Measurements from ENCODE around the gene LRRC27.
A peak's percentile ranks its signal among the peaks of the same experiment; 100 is the strongest.

LRRC27 gene

DNA sequence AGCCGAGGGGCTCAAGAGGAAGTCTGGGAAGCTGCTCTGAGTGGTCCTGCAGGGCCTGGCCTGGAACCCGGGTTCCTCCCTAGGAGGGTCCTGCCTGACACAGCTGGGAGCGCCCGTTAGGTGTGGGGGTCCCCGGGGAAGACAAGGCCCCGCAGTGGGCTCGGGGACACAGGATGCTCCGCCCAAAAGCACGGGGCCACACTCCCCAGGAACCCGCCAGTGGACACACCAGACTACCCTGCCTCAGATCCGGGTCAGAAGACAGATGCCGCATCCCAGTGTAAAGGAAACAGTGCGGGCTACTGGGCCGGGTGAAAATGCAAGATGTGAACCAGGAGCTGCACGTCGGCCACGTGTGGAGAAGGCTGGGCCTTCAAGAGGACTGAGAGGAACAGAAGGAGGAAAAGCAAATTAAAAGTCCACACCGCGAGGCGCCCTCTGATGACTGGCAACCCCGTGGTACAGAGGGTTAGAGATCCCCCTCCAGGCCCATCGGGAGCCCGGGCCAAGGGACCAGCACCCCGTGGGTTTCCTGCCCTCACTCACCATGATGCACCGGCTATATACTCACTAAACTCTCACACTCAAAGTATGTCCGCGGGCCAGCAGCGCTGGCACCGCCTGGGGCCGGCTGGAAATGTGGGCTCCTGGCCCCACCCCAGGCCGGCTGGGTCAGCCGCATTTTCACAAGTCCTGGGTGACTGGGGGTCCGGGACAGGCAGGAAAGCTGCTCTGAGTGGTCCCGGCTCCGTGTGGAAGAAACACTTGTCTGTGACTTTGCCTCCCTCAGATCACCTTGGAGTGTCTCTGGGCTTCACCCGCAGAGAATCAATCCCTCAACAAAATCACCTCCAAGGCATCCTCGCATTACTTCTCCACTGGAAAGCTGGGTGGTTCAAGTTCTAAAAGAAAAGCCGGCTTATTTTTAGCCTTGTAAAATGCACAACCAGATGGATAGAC, 30.3 kb upstream of the LRRC27 start:
- DNase-seq (ENCODE audit: low spot score): no peak

- no peak for DNase-seq (ENCODE audit: low spot score)
Observed at GRCh38 chr10:132302421-132303310, 29.3 kb upstream of the LRRC27 start.

DNA sequence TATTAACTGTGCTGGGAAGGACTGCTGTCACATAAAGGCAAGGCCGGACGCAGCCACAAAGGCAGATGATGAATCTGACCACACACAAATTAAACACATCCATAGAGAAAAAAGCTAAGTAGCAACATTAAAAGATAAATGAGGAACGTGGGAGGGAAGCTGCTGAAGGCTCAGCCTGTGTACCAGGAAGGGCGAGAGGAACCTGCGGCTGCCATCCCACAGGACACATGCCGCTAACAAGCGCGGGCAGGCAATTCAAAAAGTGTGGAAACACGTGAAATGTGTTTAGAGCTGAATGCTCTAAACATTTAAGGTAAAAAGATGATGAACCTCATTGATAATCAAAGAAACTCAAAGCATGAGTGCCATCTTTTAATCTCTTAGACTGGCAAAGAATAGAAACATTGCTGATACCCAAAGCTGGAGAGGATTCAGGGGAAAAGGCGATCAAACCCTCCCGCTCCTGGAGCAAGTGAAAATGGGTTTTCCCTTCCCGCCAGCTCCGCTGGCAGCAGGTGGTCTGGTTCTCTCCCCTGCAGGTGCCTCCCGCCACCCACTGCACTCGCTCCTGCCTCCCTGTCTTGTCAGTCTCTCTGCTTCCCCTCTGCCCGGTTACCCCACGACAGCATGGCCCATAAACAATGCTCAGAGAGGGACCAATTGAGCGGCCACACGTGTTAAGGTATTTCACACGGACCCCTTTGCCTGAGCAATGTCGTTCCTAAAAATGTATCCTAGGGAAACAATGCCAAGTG, 28.5 kb upstream of the LRRC27 start:
- DNase-seq (ENCODE audit: low spot score): no peak

GRCh38 chr10:132304756-132305509, 27.1 kb upstream of the LRRC27 start:
- no peak for DNase-seq (ENCODE audit: low spot score)

DNA sequence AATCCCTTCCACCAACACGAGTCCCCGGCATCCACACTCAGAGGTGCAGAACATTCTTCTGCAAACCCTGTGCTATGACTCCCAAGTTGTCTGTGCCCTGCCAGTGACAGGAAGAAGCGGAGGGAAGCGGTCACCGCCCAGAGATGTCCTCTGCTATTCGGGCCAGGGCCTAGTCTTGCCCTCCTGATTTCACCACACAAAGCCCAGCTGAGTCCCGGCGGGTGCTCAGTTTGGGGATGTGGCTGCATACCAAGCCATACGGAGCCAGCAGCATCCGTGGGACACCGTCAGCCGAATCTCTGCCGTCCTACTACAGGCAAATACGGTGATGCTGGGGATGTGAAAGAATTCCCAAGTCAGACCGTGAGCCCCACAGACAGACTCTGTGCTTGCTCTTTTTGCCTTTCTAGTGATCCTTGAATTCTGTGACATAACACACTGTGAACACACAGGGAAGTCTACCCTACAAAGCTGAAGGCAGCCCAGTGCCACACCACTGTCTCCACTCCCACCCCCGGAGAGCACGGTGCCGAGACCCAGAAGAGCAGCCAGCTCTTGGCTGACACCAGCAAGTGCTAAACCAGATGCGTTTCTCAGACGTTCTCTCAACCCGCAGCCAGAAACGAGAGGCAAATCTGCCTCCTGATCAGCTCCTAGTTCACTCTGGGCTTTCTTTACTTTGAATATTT, 26.2 kb upstream of the LRRC27 start:
- no peak for DNase-seq (ENCODE audit: low spot score)

GRCh38 chr10:132306343-132306685, 25.7 kb upstream of the LRRC27 start:
- no peak for DNase-seq (ENCODE audit: low spot score)

DNA sequence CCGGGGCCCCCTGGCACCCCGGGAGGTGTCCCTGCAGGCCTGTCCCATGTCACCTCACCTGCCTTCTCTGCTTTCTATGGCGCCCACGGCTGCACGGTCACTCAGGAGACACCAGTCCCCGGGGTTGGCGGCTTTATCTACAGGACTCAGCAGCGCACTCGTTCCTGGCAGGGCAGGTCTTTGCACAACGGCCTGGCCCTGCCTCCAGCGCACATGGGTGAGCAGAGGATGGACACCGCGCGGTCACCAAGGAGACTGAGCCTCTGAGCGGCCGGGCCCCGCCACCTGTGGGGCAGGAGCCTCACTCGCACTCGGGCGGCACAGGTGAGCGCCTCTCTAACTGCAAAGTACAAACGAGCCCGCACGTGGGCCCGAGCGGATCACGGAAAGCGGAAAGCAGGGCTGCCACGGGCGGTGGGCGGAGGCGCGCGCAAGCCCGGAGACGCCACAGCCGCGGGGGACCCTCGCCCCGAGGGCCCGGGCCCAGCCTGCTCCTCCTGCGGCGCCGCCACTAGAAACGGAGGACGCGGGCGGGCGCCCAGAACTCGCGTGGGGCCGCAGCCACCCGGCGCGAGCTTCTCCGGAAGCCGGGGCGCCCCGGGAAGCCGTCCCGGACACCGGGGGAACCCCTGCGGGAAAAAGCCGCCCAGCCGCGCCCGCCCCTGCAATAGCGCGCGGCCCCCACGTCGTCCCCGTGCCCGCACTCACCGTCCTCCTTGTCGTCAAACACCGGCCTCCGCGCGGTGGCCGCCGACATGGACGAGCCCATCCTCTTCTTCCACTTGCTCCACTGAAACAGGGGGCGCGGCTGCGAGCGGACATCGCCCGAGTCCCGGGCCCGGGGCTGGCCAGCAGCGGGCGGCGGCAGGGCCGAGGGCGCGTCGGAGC, 24.9 kb upstream of the LRRC27 start:
- DNase-seq (ENCODE audit: low spot score): peak; percentile 74

DNA sequence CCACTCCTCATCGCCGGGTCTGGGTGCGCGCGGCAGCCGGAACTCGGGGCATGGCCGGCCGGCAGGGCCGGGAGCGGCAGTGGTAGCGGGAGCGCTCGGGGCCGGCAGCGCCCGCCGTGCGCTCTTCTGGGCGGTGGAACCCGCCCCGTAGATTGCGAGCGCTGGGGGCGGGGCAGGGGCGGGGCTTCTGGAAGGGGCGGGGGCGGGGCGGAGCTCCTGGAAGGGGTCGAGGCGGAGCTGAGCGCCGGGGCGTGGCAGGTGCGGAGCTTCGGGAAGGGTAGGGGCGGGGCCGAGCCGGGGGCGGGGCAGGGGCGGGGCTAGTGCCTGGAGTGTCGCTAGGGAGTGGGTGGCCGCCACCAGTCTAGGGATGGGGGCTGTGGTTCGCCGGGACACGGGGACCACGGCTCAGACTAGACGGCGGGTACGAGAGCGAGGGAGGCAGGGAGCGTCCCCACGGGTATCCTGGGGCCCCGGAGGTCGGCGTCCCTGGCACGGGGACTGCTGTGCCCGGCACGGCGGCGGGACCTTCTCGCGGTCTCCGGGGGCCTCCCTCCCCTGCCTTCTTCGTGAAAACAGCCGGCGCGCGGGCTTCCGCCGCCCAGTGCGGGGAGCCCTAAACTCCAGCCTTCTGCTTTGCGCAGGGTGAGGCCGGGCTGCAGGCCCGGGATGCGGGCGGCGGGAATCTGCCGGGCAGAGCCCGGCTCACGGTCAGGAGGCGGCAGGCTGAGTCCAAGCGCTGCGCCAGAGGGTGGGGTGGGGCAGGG, 24.0 kb upstream of the LRRC27 start, which contains the start of gene STK32C:
Gene STK32C (minus strand): TSS at position 128 of the 764 bp plus-strand sequence. CDS start 117 bp downstream, at position 11.
- peak; percentile 90 for DNase-seq (ENCODE audit: low spot score)

- no peak for DNase-seq (ENCODE audit: low spot score)
Observed at GRCh38 chr10:132308587-132309470, 23.2 kb upstream of the LRRC27 start.

GRCh38 chr10:132309471-132309865, 22.5 kb upstream of the LRRC27 start:
- no peak for DNase-seq (ENCODE audit: low spot score)

DNA sequence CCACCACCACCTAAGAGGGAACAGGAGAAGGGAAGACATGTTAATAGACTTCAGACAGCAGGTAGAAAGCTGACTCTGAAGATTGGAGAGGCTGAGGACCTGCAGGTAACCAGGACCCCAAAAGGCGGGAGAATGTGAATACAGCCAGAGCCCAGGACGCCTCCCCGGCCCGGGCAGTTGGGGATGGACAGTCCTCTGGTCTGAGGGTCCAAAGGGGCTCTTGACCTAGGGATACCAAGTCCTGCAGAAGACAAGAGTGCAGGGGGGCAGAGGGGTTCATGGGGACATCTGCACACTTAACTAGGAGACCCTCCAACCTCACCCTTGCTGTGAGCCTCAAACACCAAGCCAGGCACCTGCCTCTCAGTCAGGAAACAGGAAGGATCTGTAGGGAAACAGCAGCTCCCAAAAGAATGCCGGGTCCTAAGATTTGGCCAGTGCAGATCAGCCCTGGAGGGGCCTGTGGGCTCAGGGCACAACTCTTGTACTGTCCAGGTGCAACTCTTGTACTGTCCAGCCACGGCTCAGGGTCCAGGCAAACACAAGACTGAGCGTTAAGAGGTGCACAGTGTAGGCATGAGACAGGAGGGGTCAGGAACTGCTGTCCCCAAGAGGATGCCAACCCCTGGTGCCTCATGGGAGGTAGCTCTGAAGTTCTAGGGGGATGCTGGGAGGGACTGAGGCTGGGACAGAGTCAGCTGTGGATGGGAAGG, 22.0 kb upstream of the LRRC27 start:
- DNase-seq (ENCODE audit: low spot score): no peak

GRCh38 chr10:132310701-132311337, 21.2 kb upstream of the LRRC27 start:
- no peak for DNase-seq (ENCODE audit: low spot score)

DNA sequence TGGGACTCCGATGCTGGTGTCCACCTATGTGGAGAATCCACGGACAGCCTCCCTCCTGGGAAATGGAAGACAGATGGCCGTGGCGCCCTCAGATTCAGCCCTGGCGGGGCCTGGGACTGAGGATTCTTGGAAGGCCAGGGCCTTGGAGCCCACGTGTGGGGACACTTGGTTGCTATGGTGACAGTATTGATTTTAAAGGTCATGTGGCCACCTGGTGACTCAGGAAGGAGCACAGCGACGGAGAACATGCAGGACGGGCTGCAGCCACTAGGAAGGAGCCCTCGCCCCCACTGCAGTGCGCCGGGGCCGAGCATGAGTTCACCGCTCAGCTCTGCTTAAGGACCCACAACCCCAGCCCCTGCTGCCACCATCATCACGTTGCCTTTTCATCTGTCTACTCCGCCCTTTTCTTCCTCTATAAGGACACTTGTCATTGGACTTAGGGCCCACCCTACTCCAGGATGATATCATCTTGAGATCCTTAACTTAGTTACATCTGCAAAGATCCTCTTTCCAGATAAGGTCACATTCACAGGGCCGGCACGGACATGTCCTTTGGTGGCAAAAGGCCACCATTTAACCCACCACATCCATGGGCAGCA, 20.6 kb upstream of the LRRC27 start:
- peak; percentile 15 for DNase-seq (ENCODE audit: low spot score)

GRCh38 chr10:132313305-132313704, 18.7 kb upstream of the LRRC27 start:
- DNase-seq (ENCODE audit: low spot score): no peak

- no peak for DNase-seq (ENCODE audit: low spot score)
Observed at GRCh38 chr10:132313865-132314264, 18.1 kb upstream of the LRRC27 start.

DNA sequence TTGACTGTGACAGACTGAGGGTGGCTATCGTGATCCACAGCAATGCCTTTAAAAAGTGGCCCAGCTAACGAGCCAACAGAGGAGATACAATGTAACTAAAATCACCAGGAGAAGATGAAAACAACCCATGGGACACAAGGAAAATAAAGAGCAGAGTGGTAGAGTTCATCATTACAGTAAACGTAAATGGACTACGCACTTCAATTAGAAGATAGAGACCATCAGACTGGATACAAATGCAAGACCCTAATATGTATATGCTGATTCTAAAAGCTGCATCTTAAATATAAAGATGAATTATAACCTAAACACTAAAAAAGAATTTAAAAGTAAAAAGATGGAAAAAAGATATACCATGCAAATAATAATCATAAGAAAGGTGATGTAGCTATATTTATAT, 17.7 kb upstream of the LRRC27 start:
- DNase-seq (ENCODE audit: low spot score): no peak
